SK-N-SH (cell line): Measurements from ENCODE around the gene ROR2.

ENCODE experiments used
- GABPA ChIP-seq: IDR thresholded peaks from 2 replicates; pipeline ENCODE4 v1.4.0; 2012; ENCODE audit warnings: low read depth, mild to moderate bottlenecking
- POLR2AphosphoS5 ChIP-seq: IDR thresholded peaks from 2 replicates; pipeline ENCODE4 v1.6.1; 2012; ENCODE audit warnings: low read depth, low read length
- RAD21 ChIP-seq: IDR thresholded peaks from 2 replicates; pipeline ENCODE4 v1.6.1; 2012; ENCODE audit warnings: mild to moderate bottlenecking, low read length
- TF ChIP-seq, protein P1 (sequence below): fragments of 200-600 bp; sonication (generic); IDR thresholded peaks from 2 replicates; pipeline ENCODE4 v1.6.1; 2017; ENCODE audit warnings: antibody characterized with exemption, mild to moderate bottlenecking, moderate library complexity

DNA sequence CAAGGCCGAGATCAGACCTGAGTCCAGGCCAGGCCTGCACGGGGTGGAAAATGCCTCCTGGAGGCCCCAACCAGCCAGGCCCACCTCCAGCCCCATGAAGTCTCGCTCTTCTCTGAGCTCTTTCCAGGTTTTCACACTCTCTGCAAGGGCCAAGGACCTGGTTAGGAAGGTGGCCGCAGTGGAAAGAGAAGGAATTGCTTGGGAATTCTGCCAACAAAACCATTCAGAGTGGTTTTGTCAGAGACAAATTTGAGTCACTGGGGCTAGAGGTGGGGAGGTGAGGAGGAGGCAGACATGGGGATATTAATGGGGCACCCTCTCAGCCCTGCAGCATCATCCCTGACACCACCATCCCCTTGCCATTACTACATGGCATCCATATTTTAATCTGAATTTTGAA lies 261.0 kb downstream of the ROR2 start:
- TF ChIP-seq, protein P1, sequence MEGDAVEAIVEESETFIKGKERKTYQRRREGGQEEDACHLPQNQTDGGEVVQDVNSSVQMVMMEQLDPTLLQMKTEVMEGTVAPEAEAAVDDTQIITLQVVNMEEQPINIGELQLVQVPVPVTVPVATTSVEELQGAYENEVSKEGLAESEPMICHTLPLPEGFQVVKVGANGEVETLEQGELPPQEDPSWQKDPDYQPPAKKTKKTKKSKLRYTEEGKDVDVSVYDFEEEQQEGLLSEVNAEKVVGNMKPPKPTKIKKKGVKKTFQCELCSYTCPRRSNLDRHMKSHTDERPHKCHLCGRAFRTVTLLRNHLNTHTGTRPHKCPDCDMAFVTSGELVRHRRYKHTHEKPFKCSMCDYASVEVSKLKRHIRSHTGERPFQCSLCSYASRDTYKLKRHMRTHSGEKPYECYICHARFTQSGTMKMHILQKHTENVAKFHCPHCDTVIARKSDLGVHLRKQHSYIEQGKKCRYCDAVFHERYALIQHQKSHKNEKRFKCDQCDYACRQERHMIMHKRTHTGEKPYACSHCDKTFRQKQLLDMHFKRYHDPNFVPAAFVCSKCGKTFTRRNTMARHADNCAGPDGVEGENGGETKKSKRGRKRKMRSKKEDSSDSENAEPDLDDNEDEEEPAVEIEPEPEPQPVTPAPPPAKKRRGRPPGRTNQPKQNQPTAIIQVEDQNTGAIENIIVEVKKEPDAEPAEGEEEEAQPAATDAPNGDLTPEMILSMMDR: no peak
- TF ChIP-seq POLR2AphosphoS5 (no peak), RAD21 (no peak), GABPA (no peak)
